Measurements from ENCODE around the gene ARID4A. TPM values are rescaled to one million over a fixed set of nuclear protein-coding genes. Genes with fewer than 3 reads are reported as not detected.

The ARID4A gene
- total RNA-seq, 3 donors from 2014 or later: 24.6 to 33.1 (median 28.0) TPM

- Histone ChIP-seq H3K4me1 (no peaks in the 10 kb centered on the region), H3K27me3 (no peaks in the 10 kb centered on the region), H3K4me3 (no peak overlapping the region), H3K36me3 (no peaks in the 10 kb centered on the region), H3K27ac (peak overlapping the region; percentile 89 to 93), H3K9me3 (no peaks in the 10 kb centered on the region)
- no peak for DNase-seq (ENCODE audit: low spot score in 2 of 2)
- TF ChIP-seq POLR2A (IDR thresholded peaks at IDR 0.05): no peak
- intact Hi-C loops (cut with DNase I; ENCODE audit: low total_unique reads): no loop called here
Measured at GRCh38 chr14:58397156-58397555, 98.8 kb downstream of the ARID4A start.

DNA sequence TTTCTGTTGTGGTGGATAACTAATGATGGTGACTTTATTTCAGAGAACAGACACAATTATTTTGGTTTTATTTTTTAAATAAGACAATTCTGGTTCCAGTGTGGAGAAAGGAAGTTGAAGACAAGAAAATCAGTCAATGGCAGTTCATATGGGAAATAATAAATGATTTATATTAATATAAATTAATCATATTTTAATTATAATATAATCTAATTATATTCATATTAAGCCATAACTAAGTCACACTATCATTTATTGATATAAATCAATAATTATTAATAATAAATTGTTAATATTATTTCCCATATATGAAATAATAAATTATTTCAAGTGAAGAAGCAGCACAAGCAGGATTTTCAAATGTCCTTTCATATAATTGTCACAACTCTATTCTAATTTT is 100.1 kb downstream of the ARID4A start:
- Histone ChIP-seq H3K36me3 (no peaks in the 10 kb centered on the region), H3K27ac (no peak overlapping the region), H3K4me1 (no peaks in the 10 kb centered on the region), H3K4me3 (no peak overlapping the region), H3K27me3 (no peaks in the 10 kb centered on the region), H3K9me3 (no peaks in the 10 kb centered on the region)
- intact Hi-C loops (cut with DNase I; ENCODE audit: low total_unique reads): no loop called here
- TF ChIP-seq POLR2AphosphoS5 (IDR thresholded peaks at IDR 0.05) (no peak), POLR2A (IDR thresholded peaks at IDR 0.05) (no peak)
- TF ChIP-seq, protein P1, sequence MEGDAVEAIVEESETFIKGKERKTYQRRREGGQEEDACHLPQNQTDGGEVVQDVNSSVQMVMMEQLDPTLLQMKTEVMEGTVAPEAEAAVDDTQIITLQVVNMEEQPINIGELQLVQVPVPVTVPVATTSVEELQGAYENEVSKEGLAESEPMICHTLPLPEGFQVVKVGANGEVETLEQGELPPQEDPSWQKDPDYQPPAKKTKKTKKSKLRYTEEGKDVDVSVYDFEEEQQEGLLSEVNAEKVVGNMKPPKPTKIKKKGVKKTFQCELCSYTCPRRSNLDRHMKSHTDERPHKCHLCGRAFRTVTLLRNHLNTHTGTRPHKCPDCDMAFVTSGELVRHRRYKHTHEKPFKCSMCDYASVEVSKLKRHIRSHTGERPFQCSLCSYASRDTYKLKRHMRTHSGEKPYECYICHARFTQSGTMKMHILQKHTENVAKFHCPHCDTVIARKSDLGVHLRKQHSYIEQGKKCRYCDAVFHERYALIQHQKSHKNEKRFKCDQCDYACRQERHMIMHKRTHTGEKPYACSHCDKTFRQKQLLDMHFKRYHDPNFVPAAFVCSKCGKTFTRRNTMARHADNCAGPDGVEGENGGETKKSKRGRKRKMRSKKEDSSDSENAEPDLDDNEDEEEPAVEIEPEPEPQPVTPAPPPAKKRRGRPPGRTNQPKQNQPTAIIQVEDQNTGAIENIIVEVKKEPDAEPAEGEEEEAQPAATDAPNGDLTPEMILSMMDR (IDR thresholded peaks at IDR 0.05): no peak
- no peak for DNase-seq (ENCODE audit: low spot score in 2 of 2)

- TF ChIP-seq POLR2A (IDR thresholded peaks at IDR 0.05) (no peak), POLR2AphosphoS5 (IDR thresholded peaks at IDR 0.05) (no peak)
- TF ChIP-seq, protein P1 (IDR thresholded peaks at IDR 0.05): no peak
- Histone ChIP-seq H3K4me3 (no peak overlapping the region), H3K27ac (no peak overlapping the region), H3K9me3 (no peaks in the 10 kb centered on the region), H3K4me1 (no peaks in the 10 kb centered on the region), H3K36me3 (no peaks in the 10 kb centered on the region), H3K27me3 (no peaks in the 10 kb centered on the region)
- DNase-seq (ENCODE audit: low spot score in 2 of 2): no peak
- intact Hi-C loops (cut with DNase I; ENCODE audit: low total_unique reads): no loop called here
Measured at GRCh38 chr14:58398895-58399294, 100.5 kb downstream of the ARID4A start.

DNA sequence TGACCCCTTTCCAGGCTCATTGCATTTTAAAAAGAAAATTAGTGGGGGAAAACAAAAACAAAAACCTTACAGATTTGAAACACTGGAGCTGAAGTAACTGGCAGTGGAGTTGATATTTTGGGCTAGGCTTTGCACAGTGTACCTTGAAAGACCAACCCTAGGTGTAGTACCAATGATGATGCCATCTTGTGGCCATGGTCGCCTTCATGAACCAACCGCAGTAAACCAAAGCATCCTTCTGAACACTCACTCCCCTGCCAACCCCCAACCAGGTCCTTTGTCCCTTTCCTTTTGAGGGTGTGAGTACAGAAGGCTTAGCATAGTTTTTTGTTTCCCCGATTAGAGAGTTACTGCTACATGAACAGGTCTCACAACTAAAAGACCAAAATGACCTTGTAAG is 103.2 kb downstream of the ARID4A start:
- intact Hi-C loops (cut with DNase I; ENCODE audit: low total_unique reads): no loop called here
- DNase-seq (ENCODE audit: low spot score in 2 of 2): no peak

GRCh38 chr14:58408681-58409215 is 110.4 kb downstream of the ARID4A start:
- intact Hi-C loops (cut with DNase I; ENCODE audit: low total_unique reads): no loop called here
- H3K36me3 ChIP-seq: no peaks in the 10 kb centered on the region
- no peaks in the 10 kb centered on the region for H3K27me3 ChIP-seq
- no peaks in the 10 kb centered on the region for H3K4me1 ChIP-seq
- H3K9me3 ChIP-seq: no peaks in the 10 kb centered on the region
- no peak for DNase-seq (ENCODE audit: low spot score in 2 of 2)
- H3K4me3 ChIP-seq: no peak overlapping the region
- H3K27ac ChIP-seq: no peak overlapping the region
- TF ChIP-seq, protein P1 (IDR thresholded peaks at IDR 0.05): no peak
- no peak for TF ChIP-seq POLR2AphosphoS5 (IDR thresholded peaks at IDR 0.05)
- TF ChIP-seq POLR2A (IDR thresholded peaks at IDR 0.05): no peak

More for the DNA sequence above, 103.2 kb downstream of the ARID4A start:
- TF ChIP-seq POLR2AphosphoS5 (IDR thresholded peaks at IDR 0.05): no peak
- no peak for TF ChIP-seq POLR2A (IDR thresholded peaks at IDR 0.05)
- TF ChIP-seq, protein P1 (IDR thresholded peaks at IDR 0.05): no peak
- Histone ChIP-seq H3K27ac (no peak overlapping the region), H3K27me3 (no peaks in the 10 kb centered on the region), H3K9me3 (no peaks in the 10 kb centered on the region), H3K4me1 (no peaks in the 10 kb centered on the region), H3K4me3 (no peak overlapping the region), H3K36me3 (no peaks in the 10 kb centered on the region)

DNA sequence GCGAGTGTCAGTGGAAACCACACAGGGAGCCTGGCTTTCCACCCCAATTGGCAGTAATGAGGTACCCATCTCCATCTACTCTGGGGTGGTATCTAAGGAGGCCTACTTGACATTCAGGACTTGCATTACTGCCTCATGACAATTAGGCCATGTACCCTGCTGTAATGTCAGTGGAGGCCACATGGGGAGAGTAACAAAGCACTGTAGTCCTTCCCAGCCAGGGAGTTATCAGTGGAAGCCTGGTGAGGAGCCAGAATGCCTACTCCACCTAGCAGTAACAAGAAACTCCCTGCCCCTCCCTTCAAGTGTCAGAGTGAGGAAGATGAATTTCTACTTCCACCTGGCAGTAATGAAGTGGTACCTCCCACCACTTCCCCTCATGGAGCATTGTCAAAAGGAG is 116.5 kb downstream of the ARID4A start:
- Histone ChIP-seq H3K27me3 (no peaks in the 10 kb centered on the region), H3K36me3 (peaks cover 3% of the 10 kb centered on the region), H3K9me3 (no peaks in the 10 kb centered on the region), H3K27ac (no peak overlapping the region), H3K4me1 (no peaks in the 10 kb centered on the region), H3K4me3 (no peak overlapping the region)
- intact Hi-C loops (cut with DNase I; ENCODE audit: low total_unique reads): no loop called here
- TF ChIP-seq, protein P1 (IDR thresholded peaks at IDR 0.05): no peak
- TF ChIP-seq POLR2A (IDR thresholded peaks at IDR 0.05) (no peak), POLR2AphosphoS5 (IDR thresholded peaks at IDR 0.05) (no peak)
- no peak for DNase-seq (ENCODE audit: low spot score in 2 of 2)

All from breast epithelium (tissue), 4 donors.